KMS-11 (cell line): ENCODE measurements around the gene CDH4.

Source experiments
- H2AFZ ChIP-seq: fragments of 200-600 bp; sonication (generic); 2 replicates; pipeline ENCODE4 v1.6.1; 2016; ENCODE audit warnings: antibody characterized with exemption, mixed run types, low read depth
- H3K27ac ChIP-seq: fragments of 200-600 bp; sonication (generic); 2 replicates; pipeline ENCODE4 v1.6.1; 2016; ENCODE audit warnings: mild to moderate bottlenecking, mixed run types
- H3K27me3 ChIP-seq: fragments of 200-600 bp; sonication (generic); 2 replicates; pipeline ENCODE4 v1.6.1; 2017; ENCODE audit warnings: mild to moderate bottlenecking, low read depth, mixed run types, moderate library complexity; ENCODE audit not compliant: insufficient read depth
- H3K36me3 ChIP-seq: fragments of 200-600 bp; sonication (generic); 2 replicates; pipeline ENCODE4 v1.6.1; 2017; ENCODE audit warnings: mild to moderate bottlenecking, mixed run types; ENCODE audit not compliant: insufficient read depth
- H3K4me1 ChIP-seq: fragments of 200-600 bp; sonication (generic); 2 replicates; pipeline ENCODE4 v1.6.1; 2016; ENCODE audit warnings: mild to moderate bottlenecking, low read depth, mixed run types; ENCODE audit not compliant: poor library complexity, severe bottlenecking
- H3K4me2 ChIP-seq: fragments of 200-600 bp; sonication (generic); 2 replicates; pipeline ENCODE4 v1.7.0; 2016; ENCODE audit warnings: mild to moderate bottlenecking, mixed run types
- H3K4me3 ChIP-seq: fragments of 200-600 bp; sonication (generic); IDR thresholded peaks from 2 replicates; pipeline ENCODE4 v1.6.1; 2017; ENCODE audit warnings: low read depth, low read length, mixed read lengths; ENCODE audit not compliant: insufficient read depth
- H3K79me2 ChIP-seq: fragments of 200-600 bp; sonication (generic); 2 replicates; pipeline ENCODE4 v1.6.1; 2016; ENCODE audit warnings: low read depth, mixed run types; ENCODE audit not compliant: insufficient read depth
- H3K9ac ChIP-seq: fragments of 200-600 bp; sonication (generic); 2 replicates; pipeline ENCODE4 v1.6.1; 2016; ENCODE audit warnings: mild to moderate bottlenecking, mixed run types
- H4K20me1 ChIP-seq: fragments of 200-600 bp; sonication (generic); 2 replicates; pipeline ENCODE4 v1.6.1; 2016; ENCODE audit warnings: mild to moderate bottlenecking, mixed run types; ENCODE audit not compliant: insufficient read depth
- TF ChIP-seq, protein P1 (sequence below): fragments of 200-600 bp; sonication (generic); conservative IDR thresholded peaks from 2 replicates; pipeline ENCODE4 v1.6.1; 2017; ENCODE audit warnings: low read depth, mild to moderate bottlenecking, antibody characterized with exemption, low read length, moderate library complexity, mixed read lengths

The CDH4 gene

DNA sequence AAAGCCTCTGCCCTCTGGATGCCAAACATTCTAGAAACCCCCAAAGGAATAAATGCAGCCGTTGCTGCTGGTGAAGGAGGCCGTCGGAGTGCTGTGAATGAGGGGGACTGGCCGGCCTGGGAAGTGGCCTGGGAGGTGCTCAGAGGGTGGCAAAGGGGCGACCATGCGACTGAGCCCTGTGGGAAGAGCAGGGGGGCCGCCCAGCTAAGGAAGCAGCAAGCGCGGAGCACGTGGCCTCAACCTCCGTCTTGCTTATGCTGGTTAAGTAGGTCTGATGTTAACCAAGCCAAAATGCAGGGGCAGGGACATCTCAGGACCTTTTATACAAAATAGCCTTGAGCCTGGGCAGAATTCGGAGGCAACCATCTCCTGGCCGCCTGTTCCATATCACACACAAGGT is 432.1 kb downstream of the CDH4 start:
- H3K4me3 ChIP-seq: no peak overlapping the region
- H3K9ac ChIP-seq: no peak overlapping the region
- no peaks in the 10 kb centered on the region for H3K4me1 ChIP-seq
- H3K4me2 ChIP-seq: no peak overlapping the region
- no peaks in the 10 kb centered on the region for H4K20me1 ChIP-seq
- no peaks in the 10 kb centered on the region for H3K36me3 ChIP-seq
- no peak overlapping the region for H3K27ac ChIP-seq
- no peak overlapping the region for H2AFZ ChIP-seq
- TF ChIP-seq, protein P1, sequence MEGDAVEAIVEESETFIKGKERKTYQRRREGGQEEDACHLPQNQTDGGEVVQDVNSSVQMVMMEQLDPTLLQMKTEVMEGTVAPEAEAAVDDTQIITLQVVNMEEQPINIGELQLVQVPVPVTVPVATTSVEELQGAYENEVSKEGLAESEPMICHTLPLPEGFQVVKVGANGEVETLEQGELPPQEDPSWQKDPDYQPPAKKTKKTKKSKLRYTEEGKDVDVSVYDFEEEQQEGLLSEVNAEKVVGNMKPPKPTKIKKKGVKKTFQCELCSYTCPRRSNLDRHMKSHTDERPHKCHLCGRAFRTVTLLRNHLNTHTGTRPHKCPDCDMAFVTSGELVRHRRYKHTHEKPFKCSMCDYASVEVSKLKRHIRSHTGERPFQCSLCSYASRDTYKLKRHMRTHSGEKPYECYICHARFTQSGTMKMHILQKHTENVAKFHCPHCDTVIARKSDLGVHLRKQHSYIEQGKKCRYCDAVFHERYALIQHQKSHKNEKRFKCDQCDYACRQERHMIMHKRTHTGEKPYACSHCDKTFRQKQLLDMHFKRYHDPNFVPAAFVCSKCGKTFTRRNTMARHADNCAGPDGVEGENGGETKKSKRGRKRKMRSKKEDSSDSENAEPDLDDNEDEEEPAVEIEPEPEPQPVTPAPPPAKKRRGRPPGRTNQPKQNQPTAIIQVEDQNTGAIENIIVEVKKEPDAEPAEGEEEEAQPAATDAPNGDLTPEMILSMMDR: no peak
- H3K27me3 ChIP-seq: peaks cover 43% of the 10 kb centered on the region; the same call in 1 of the 2 replicates
- no peaks in the 10 kb centered on the region for H3K79me2 ChIP-seq

DNA sequence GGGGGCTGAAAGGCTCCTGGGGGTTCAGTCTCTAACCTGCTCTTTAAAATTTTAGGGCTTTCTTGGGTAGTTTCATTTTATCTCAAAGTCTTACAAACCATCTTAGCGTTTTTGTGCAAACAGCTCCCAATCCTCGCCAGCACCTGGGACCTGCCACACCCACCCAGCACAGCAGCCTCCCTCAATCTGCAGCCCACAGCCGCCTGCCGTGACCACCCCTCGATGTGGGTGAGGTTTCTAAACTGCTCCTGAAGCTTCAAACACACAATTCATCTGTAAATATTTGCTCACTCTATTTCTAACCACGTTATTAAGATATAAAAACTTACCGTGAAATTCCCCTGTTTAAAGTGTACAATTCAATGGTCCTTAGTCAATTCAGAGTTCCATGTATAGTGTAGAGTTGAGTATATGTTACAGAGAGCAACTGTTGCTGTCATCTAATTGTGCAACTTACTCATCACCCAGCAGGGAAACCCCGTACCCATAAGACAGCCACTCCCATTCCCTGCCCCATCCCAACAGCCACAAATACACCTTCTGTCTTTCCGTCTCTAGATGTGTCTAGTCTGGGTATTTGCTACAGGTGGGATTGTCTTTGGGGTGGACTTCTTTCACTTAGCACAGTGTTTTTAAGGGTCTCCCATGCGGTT is 432.6 kb downstream of the CDH4 start:
- H3K27me3 ChIP-seq: peaks cover 43% of the 10 kb centered on the region; the same call in 1 of the 2 replicates
- TF ChIP-seq, protein P1: no peak

DNA sequence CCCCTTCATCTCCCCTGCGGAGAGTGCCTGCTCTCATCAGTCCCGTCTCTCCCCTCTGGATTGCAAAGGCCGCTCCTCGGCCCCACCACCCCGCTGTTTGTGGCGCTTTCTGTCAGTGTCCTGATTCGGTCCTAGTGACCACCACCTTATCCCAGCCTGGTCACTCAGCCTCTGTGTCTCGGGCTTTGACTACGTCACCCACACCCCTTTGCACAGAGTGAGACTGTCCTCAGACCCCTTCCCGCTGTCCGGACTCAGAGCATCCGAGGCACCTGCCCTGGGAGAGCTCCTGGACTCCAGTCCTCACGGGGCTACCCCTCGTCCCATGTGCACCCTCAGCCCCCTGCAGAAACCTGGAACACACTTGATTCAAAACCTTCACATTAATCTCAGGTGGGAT is 433.4 kb downstream of the CDH4 start:
- Histone ChIP-seq H3K4me2 (no peak overlapping the region), H3K27me3 (peaks cover 40% of the 10 kb centered on the region; the same call in 1 of the 2 replicates), H4K20me1 (no peaks in the 10 kb centered on the region), H3K36me3 (no peaks in the 10 kb centered on the region), H3K4me3 (no peak overlapping the region), H3K79me2 (no peaks in the 10 kb centered on the region), H2AFZ (no peak overlapping the region), H3K9ac (no peak overlapping the region), H3K27ac (no peak overlapping the region), H3K4me1 (no peaks in the 10 kb centered on the region)
- TF ChIP-seq, protein P1: no peak

More for the DNA sequence above, 432.6 kb downstream of the CDH4 start:
- no peak overlapping the region for H2AFZ ChIP-seq
- no peak overlapping the region for H3K27ac ChIP-seq
- no peak overlapping the region for H3K4me2 ChIP-seq
- no peak overlapping the region for H3K9ac ChIP-seq
- no peaks in the 10 kb centered on the region for H4K20me1 ChIP-seq
- H3K79me2 ChIP-seq: no peaks in the 10 kb centered on the region
- no peaks in the 10 kb centered on the region for H3K36me3 ChIP-seq
- no peaks in the 10 kb centered on the region for H3K4me1 ChIP-seq
- H3K4me3 ChIP-seq: no peak overlapping the region

DNA sequence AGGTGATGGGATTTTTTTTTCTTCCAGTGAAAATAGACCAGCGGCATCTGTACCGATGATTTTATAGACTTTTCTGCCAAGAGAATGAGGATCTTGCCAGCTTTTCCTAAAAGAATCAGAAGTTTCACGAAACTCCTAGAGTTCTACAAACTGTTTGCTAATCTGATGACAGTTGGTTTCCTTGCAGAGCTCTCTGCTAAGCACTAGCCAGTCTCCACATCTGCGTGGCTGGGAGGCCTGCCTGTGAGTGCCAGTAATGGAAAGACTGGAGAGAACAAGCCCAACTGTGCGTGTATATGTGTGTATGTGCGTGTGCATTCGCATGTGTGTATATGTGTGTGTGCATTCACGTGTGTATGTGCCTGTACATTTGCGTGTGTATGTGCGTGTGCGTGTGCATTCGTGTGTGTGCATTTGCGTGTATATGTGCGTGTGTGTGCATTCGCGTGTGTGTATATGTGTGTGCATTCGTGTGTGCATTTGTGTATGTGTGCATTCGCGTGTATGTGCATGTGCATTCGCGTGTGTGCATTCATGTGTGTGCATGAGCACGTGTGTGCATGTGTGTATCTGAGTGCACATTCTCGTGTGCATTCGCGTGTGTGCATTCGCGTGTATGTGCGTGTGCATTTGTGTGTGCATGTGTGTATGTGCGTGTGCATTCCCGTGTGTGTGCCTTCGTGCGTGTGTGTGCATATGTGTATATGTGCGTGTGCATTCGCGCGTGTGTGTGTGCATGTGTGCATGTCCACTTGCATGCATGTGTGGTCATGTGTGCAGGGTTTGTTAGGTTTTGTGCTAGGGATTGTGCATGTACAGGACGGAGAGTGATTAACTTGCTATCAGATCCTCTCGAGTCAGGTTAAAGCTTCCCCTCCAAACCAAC is 434.2 kb downstream of the CDH4 start:
- H3K79me2 ChIP-seq: no peaks in the 10 kb centered on the region
- H2AFZ ChIP-seq: no peak overlapping the region
- H3K4me3 ChIP-seq: no peak overlapping the region
- TF ChIP-seq, protein P1: no peak
- no peaks in the 10 kb centered on the region for H4K20me1 ChIP-seq
- no peak overlapping the region for H3K27ac ChIP-seq
- H3K4me1 ChIP-seq: no peaks in the 10 kb centered on the region
- H3K36me3 ChIP-seq: no peaks in the 10 kb centered on the region
- H3K4me2 ChIP-seq: no peak overlapping the region
- no peak overlapping the region for H3K9ac ChIP-seq
- peaks cover 39% of the 10 kb centered on the region; the same call in 1 of the 2 replicates for H3K27me3 ChIP-seq
